CD4-positive, alpha-beta T cell treated with Interferon alpha-2 for 1 hour (primary cell): ENCODE measurements around the gene TEX30.

ENCODE experiments used
- DNase-seq, 2 donors: peaks; one replicate each; pipeline ENCODE4 v3.0.0-alpha.2; 2020 to 2022

Gene TEX30

GRCh38 chr13:102779436-102780159 lies 6.0 kb upstream of the TEX30 start:
- DNase-seq: peak in 1 of 2 donors; percentile 51

DNA sequence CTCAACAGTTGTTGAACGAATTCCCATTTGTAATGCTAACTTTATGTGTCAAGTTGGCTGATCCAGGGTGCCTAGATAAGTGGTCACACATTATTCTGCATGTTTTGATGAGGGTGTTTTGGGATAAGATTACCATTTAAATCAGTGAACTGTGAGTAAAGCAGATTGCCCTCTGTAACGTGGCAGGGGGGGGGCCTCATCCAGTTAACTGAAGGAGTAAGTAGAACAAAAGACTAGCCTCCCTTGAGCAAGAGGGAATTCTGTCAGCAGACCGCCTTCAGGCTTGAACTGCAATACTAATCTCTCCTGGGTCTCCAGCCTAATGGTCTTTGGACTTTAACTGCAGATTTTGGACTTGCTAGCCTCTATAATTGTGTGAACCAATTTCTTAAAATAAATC lies 4.2 kb upstream of the TEX30 start:
- no peak for DNase-seq

DNA sequence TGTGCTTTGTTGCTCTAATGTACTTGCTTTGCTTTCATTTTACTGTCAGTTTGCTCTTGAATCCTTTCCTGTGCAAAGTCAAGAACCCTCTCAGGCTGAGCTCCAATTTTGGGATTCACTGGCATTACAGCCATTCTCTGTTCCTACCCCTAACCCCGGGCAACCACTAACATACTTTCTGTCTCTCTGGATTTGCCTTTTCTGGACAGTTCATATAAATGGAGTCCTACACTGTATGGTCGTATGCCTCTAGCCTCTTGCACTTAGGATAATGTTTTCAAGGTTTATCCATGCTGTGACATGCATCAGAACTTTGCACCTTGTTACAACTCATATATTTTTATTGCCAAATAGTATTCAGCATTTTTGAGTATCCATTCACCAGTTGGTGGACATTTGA lies 2.7 kb upstream of the TEX30 start:
- DNase-seq: no peak

DNA sequence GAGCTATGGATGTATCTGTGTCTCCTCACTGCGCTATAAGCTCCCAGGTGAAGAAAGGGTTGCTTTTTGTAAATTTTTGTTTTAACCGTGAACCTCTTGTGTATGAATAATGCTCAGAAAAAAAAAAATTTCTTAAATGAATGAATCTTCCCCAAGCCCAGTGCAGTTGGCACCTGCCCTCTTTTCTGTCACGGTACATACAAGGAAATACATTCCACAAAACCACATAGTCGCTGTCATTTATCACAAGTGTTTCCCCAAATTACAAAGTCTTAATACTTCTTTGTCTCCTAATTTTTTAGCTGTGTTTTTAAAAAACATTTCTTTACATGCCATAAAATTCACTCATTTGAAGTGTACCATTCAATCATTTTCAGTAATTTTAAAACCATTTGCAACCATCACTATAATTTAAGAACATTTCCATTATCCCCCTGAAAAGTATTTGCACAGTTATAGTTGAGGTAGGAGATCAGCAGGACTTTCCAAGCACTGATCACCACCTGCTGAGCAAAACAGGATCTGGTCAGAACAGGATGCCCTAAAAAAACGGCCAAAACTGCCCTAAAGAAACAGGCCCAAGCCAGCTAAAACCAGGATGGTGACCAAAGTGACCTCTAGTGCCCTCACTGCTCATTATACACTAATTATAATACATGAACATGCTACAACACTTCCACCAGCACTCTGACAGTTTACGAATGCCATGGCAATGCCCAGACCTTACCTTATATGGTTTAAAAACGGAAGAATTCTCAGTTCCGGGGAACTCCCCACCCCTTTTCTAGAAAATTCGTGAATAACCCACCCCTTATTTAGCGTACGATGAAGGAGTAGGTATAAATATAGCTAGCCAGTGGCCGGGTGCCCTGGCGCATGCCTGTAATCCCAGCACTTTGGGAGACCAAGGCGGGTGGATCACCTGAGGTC lies 1.3 kb upstream of the TEX30 start:
- DNase-seq: no peak

DNA sequence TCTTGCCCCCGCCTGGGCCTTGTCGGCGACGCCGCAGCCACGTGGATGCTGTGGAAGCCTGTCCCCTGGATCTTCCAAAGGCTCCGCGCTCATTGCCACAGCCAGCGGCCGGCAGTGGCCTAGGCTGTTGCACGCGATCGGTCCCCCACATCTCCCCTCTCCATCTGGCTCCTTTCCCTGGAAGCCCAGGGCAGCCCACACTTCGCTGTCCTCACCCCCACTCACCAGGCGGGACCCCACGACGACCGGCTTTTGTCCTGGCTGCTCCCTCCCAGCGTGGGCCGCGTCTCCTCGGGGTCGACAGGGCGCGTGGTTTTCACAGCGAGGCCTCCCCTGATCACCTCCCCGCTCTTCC lies 605 bp upstream of the TEX30 start:
- no peak for DNase-seq

- no peak for DNase-seq
Observed at GRCh38 chr13:102772042-102772425, 1.6 kb downstream of the TEX30 start.

DNA sequence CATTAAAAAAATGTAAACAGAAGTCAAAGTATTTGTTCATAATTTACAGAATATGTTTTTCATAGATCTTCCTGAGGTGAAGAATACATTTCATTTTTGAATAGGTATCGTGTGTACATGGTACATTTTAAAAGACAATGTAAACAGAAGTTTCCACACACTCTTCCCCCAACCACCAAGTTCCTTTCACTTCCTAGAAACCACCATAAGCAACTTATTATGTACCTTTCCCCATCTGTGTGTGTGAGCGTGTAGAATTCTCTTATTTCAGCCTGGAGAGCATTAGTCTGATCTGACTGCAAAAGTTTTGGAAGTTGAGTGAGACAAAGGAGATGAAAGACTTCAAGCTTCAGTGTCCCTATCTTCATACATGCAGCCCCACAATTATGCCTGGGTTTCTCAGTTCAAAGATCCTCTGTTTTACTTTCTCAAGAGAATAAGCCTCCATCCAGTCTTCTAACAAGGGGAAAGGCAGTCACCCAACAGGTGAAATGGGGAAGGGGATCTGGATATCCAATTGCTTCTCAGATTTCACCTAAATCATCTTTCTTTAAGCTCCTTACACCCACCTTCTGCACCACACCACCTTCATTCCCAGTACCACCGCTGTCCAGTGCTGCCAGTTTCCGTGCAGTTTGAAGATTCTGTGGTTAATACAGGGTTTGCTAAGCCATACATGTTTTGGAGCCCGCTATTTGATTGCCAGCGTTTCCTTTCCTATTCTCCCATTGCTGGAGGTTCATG lies 2.1 kb downstream of the TEX30 start:
- DNase-seq: no peak

GRCh38 chr13:102770435-102770834 lies 3.2 kb downstream of the TEX30 start:
- no peak for DNase-seq

DNA sequence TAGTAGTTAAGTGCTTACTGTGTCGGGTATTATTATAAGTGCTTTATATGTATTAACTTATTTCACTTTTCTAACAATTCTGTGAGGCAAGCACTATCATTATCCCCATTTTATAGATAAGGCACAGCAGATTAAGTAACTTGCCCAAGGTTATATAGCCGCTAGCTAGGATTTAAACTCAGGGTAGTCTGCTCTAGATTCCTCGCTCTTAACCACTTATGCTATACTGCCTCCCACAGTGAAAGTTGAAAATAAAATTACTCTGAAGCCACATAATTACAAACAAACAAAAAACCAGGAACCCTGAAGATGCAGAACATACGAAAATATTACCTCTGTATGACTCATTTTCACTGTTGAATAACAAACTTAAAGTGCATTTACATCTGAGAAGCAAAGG lies 3.9 kb downstream of the TEX30 start:
- no peak for DNase-seq

DNA sequence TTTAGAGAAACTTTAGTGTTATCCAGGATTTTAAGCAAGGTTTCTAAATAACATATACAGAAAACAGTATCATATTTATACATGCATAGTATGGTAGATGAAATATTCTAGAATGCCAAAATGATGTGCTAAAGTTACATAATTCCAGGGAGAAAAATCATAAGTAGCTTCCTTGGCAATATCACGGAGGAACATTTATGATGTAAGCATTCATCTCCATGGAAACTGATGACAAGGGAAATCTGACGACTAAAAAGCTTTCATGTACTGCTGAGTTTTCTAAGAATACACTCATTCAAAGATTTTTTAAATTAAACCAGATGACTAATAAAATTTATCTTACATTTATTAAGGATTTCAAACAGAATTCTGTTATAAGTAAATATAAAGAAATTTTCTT lies 4.7 kb downstream of the TEX30 start:
- no peak for DNase-seq

DNA sequence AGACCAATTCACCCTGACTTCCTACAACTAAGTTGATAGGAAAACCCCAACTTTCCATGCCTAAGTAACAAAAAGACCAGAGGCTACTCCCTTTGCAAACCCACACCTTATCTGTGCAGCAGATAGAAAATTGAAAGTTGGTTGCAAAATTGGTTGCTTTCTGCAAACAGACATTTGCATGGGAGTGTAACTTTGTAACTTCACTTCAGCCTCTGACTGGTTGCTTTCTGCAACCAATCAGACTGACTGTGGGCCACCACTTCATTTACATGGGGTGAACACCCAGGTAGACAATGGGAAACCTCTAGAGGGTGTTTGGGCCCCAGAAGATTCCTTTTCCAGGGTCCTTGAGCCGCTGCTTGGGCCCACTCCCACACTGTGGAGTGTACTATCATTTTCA lies 9.8 kb downstream of the TEX30 start:
- no peak for DNase-seq

- DNase-seq: no peak
Observed at GRCh38 chr13:102761071-102761470, 12.5 kb downstream of the TEX30 start.

DNA sequence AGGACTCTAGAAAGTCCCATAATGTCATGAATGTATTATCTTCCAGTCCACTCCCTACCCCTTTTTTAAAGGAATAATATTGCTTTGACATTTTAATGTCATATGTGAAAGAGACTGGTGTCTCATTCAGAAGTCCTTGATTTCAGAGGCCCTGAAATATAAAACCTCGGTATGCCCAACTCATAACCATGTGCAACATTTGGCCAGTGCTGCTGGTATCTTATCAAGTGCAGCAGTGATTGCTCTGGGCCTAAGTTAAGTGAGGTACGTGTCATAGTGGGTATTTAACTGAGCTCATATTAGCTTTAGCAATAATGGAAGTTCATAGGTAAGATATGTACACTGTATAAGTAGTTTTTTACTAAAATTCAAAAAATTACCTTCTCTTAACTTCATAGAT lies 14.7 kb downstream of the TEX30 start:
- no peak for DNase-seq

- DNase-seq: no peak
Observed at GRCh38 chr13:102757006-102757405, 16.6 kb downstream of the TEX30 start.

- DNase-seq: no peak
Observed at GRCh38 chr13:102751886-102752285, 21.7 kb downstream of the TEX30 start.

- no peak for DNase-seq
Observed at GRCh38 chr13:102742506-102742905, 31.1 kb downstream of the TEX30 start.

- DNase-seq: no peak
Observed at GRCh38 chr13:102742101-102742500, 31.5 kb downstream of the TEX30 start.

DNA sequence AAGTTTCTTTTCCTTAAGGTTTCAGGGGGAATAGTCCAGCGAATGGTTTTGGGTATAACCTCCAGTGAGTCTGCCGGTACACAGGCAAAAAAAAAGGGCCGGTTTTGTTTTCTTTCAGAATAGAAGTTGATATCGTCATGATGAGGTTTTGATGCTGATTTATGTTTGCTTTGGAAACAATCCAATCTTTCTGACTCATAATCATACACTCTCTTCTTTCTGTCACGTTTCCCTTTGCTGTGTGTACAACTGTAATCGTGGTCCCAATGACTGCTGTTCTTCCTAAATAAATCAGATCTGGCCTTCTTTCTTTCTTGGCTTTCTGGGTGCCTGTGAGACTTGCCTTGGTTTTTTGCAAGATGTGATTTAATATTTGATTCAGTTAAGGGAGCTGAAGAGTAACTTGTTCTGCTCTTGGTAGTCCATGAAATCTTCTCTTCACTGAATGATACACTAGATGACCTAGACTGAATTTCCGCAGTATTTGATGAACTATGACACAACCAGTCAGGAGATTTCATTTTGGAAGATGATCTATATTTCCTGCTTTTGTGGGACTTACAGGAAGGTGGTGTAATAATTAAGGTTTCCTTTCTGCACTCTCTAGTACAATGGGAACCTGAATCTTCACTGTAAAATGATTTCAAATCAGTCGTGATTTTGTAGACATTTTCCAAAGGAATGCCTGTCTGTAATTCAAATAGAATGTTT lies 43.9 kb downstream of the TEX30 start:
- no peak for DNase-seq

DNA sequence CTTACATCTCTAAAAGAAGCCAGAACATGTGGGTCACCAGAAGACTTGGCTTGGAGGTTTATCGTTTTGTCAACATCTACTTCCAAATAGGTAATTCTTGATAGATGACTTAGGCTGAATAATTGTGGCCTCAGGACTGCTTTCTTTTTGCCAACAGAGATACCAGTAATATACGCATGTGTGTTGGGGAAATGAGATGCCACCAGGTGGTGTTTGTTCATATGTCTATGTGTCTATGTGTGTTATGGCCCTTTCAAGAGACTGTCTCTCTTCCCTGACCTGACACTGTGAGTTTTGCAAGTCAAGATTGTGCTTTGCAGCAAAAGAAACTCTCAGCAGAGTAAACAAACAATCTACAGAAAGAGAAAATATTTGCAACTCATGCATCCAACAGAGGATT lies 47.2 kb downstream of the TEX30 start:
- DNase-seq: peak in 1 of 2 donors; percentile 15

DNA sequence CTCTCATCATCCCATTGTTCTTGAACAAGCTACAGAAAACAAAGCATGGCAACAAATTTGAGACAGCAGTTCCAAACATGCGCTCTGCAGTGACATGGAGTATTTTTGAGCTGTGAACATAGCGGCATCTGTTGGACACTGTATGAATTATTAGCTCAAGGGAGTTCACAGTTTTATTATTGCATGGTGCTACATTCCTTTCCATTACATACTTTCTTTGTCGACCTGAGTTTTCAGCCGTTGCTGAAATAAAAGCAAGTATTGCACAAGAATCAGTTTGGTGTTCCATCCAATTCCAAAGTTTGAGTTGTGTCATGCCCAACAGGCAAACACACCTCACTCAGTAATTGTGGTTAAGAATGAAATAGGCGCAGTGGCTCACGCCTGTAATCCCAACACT lies 48.7 kb downstream of the TEX30 start:
- DNase-seq: peak in 1 of 2 donors; percentile 27

DNA sequence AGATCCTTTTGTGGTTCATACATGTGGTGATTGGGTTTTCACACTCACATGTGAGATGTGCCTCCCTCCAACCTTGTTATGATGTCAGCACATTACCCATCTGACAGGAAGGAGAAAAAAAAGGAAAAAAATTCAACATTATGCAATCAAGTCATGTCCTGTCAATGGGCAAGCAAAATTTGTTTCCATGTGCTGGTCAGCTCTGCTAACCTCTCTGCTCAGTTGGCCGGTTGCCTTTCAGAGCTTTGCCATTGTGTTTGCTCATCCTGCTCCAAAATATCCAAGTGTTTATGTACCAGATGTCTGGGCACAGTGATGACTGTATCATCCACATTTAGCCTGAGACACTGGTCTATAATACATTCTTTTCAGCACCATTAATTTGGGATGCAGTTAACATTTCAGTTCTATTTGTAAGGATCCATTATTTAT lies 51.8 kb downstream of the TEX30 start:
- peak in 1 of 2 donors; percentile 31 for DNase-seq

- no peak for DNase-seq
Observed at GRCh38 chr13:102718746-102719145, 54.8 kb downstream of the TEX30 start.
